ENCODE results near the gene DMP1. TPM values are rescaled to one million over a fixed set of nuclear protein-coding genes. Genes with fewer than 3 reads are reported as not detected.

DMP1 gene
- total and polyA plus RNA-seq, 2 donors (not counting 3 experiments of a cell fraction or from before 2014, with no cell fraction given), result not detected

DNA sequence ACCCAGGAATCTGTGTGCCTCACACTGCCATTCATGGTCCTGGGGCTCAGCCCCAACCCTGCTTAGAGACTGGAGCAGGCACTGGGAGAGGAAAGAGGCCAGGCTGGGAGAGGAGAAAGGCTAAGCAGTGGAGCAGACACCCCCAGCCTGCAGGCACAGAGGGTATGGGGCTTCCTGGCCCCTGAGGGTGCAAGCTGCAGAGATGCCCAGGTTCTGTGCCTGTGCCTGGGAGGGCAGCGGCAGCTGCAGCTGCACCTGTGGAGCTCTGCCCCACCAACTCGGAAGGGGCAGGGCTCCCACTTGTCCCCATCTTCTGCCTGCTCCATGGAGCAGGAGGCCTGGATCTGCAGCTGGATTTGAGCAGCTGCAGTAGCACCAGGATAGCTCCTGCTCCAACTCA is 47.9 kb downstream of the DMP1 start:
- Histone ChIP-seq H3K27ac (ENCODE audit: insufficient read depth, low read depth, low read length) (no peak overlapping the region), H3K4me3 (replicated peaks in 1 of 3; ENCODE audit: insufficient read depth in 1 of 3, low read depth in 1 of 3, low read length in 3 of 3) (no peak overlapping the region), H2AFZ (ENCODE audit: low read depth, low read length) (no peak overlapping the region), H4K20me1 (replicated peaks; ENCODE audit: control insufficient read depth, extremely low read depth, insufficient read depth, low read length) (no peaks in the 10 kb centered on the region), H3K27me3 (ENCODE audit: control insufficient read depth in 2 of 2, insufficient read depth in 2 of 2, low read length in 2 of 2) (no peaks in the 10 kb centered on the region), H3K9me3 (replicated peaks; ENCODE audit: control insufficient read depth, insufficient read depth, low read length) (no peaks in the 10 kb centered on the region), H3K79me2 (ENCODE audit: control insufficient read depth, insufficient read depth, low read length) (no peaks in the 10 kb centered on the region), H3K9ac (replicated peaks; ENCODE audit: extremely low read depth, insufficient read depth, low read length) (no peak overlapping the region), H3K36me3 (ENCODE audit: control insufficient read depth in 2 of 2, extremely low read depth in 1 of 2, insufficient read depth in 2 of 2, low read length in 2 of 2) (no peaks in the 10 kb centered on the region), H3K4me1 (ENCODE audit: control insufficient read depth, extremely low read depth, insufficient read depth, low read length) (no peaks in the 10 kb centered on the region), H3K9me1 (replicated peaks; ENCODE audit: control insufficient read depth, extremely low read depth, insufficient read depth, low read length) (no peaks in the 10 kb centered on the region), H3K4me2 (ENCODE audit: insufficient read depth, low read length) (no peak overlapping the region)
- TF ChIP-seq EZH2 (IDR thresholded peaks at IDR 0.05; ENCODE audit: borderline replicate concordance, low read depth, low read length, severe bottlenecking) (no peak), POLR2AphosphoS5 (IDR thresholded peaks at IDR 0.05; ENCODE audit: insufficient read depth, low read depth, low read length) (no peak), JUN (IDR thresholded peaks at IDR 0.05; ENCODE audit: borderline replicate concordance, insufficient read depth, insufficient read length, low read depth) (no peak), GATA2 (IDR thresholded peaks at IDR 0.05; ENCODE audit: insufficient read depth, insufficient read length, low read depth, low read length) (no peak), MYC (IDR thresholded peaks at IDR 0.05; ENCODE audit: low read depth, low read length) (no peak)
- BruUV-seq (replicated peaks), result no TSS peak
- intact Hi-C loops (cut with micrococcal nuclease) (no loop called here), dilution Hi-C loops (cut with MboI; ENCODE audit: extremely low pct_ligation_motif_present, low sequenced_read_pairs) (no loop called here)
- POLR2A ChIA-PET, result no interaction called here
- FAIRE-seq (no peak), DNase-seq (ENCODE audit: low read depth, low spot score) (no peak)
- CTCF ChIA-PET, result interaction anchor here (1.0 to 1.4 kb wide), 4 partner anchors 12 to 151 kb away, joined by 3 read pairs; no protein-coding TSS in a partner anchor

DNA sequence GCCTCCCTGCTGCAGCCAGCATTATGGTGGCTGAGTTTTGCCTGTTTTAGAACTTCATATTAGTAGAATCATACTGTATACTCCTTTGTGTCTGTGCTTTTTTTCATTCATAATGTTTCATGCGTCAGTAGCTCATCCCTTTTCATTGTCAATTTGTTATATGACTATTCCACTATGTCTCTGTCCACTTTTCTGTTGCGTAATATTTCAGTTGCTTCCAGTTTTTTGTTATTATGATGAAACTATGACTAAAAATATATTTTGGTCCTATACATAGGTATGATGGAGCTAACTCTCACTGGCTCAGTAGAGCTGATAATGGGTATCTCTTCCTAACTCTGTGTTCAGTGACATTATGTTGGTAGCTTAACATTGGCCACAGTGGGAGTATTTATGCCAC is 48.3 kb downstream of the DMP1 start:
- Histone ChIP-seq H4K20me1 (replicated peaks; ENCODE audit: control insufficient read depth, extremely low read depth, insufficient read depth, low read length) (no peaks in the 10 kb centered on the region), H3K27ac (ENCODE audit: insufficient read depth, low read depth, low read length) (no peak overlapping the region), H3K9ac (replicated peaks; ENCODE audit: extremely low read depth, insufficient read depth, low read length) (no peak overlapping the region), H3K4me2 (ENCODE audit: insufficient read depth, low read length) (no peak overlapping the region), H3K36me3 (ENCODE audit: control insufficient read depth in 2 of 2, extremely low read depth in 1 of 2, insufficient read depth in 2 of 2, low read length in 2 of 2) (no peaks in the 10 kb centered on the region), H3K4me3 (replicated peaks in 1 of 3; ENCODE audit: insufficient read depth in 1 of 3, low read depth in 1 of 3, low read length in 3 of 3) (no peak overlapping the region), H3K27me3 (ENCODE audit: control insufficient read depth in 2 of 2, insufficient read depth in 2 of 2, low read length in 2 of 2) (peaks cover 0 to under 1% of the 10 kb centered on the region in 2 experiments), H3K4me1 (ENCODE audit: control insufficient read depth, extremely low read depth, insufficient read depth, low read length) (no peaks in the 10 kb centered on the region), H3K9me1 (replicated peaks; ENCODE audit: control insufficient read depth, extremely low read depth, insufficient read depth, low read length) (no peaks in the 10 kb centered on the region), H3K79me2 (ENCODE audit: control insufficient read depth, insufficient read depth, low read length) (no peaks in the 10 kb centered on the region), H3K9me3 (replicated peaks; ENCODE audit: control insufficient read depth, insufficient read depth, low read length) (no peaks in the 10 kb centered on the region), H2AFZ (ENCODE audit: low read depth, low read length) (no peak overlapping the region)
- no TSS peak for BruUV-seq (replicated peaks)
- dilution Hi-C loops (cut with MboI; ENCODE audit: extremely low pct_ligation_motif_present, low sequenced_read_pairs) (no loop called here), intact Hi-C loops (cut with micrococcal nuclease) (no loop called here)
- TF ChIP-seq MAX (IDR thresholded peaks at IDR 0.05; ENCODE audit: insufficient read depth, insufficient read length) (no peak), POLR2AphosphoS5 (IDR thresholded peaks at IDR 0.05; ENCODE audit: insufficient read depth, low read depth, low read length) (no peak), FOS (IDR thresholded peaks at IDR 0.05; ENCODE audit: borderline replicate concordance, insufficient read depth, low read length) (no peak), EZH2 (IDR thresholded peaks at IDR 0.05; ENCODE audit: borderline replicate concordance, low read depth, low read length, severe bottlenecking) (no peak), POLR2A (IDR thresholded peaks at IDR 0.05; ENCODE audit: low read depth, low read length) (no peak), GATA2 (IDR thresholded peaks at IDR 0.05; ENCODE audit: insufficient read depth, insufficient read length, low read depth, low read length) (no peak), MYC (IDR thresholded peaks at IDR 0.05; ENCODE audit: low read depth, low read length) (no peak), JUN (IDR thresholded peaks at IDR 0.05; ENCODE audit: borderline replicate concordance, insufficient read depth, insufficient read length, low read depth) (no peak), CTCF (IDR thresholded peaks at IDR 0.05; ENCODE audit: extremely low read depth in 1 of 2, insufficient read depth in 1 of 2, low read depth in 1 of 2, low read length in 2 of 2) (no peak)
- DNase-seq (ENCODE audit: low read depth, low spot score) (no peak), FAIRE-seq (no peak)
- ChIA-PET POLR2A (no interaction called here), CTCF (interaction anchor here (1.0 to 1.4 kb wide), 2 partner anchors 11 to 140 kb away, joined by 3 read pairs; no protein-coding TSS in a partner anchor)

All from endothelial cell of umbilical vein (primary cell).